Activated T-cell treated with anti-CD3 and anti-CD28 coated beads, Interleukin-2, amount 50 U/mL, for 48 hours (primary cell): ENCODE data around the gene MAP3K3.

Source experiments
- DNase-seq, 2 experiments: peaks; one replicate each; pipeline ENCODE4 v3.0.0-alpha.2; 2020

Gene MAP3K3

DNA sequence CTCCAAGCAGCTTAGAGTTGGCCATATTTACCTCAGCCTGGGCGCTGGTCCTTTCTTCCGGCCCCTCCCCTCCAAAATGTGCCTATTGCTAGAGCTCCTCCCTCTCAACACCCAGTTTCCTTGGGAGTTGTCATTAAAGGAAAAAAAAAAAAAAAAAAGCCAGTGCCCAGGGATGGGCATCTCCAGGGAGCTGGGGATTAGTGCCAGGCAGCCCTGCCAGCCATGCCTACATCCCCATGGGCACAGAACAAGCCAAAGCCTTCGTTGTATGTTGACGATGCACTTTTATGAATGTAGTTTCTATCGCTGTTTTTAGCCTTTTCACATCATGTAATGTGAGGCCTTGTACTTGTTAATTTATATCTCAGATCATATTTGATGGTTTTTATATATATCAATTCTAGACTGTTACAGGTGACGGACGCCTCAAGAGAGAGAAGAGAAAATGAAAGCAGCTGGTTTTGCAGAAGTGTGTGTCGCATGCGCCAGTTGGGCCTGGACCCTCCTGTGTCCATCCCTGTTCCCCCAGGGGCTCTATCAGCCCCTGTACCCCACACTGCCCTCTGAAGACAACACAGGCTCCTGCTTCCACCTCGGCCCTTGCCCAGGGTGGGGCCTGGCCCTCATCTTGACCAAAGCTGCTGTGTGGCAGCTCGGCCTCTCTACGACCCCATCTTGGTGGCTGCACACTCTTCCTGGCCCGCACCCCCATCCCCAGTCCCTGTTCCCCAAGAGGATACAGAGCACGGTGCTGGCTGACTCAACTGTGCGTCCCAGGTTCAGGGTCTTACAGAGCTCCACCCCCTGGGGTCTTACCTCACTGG, 72.9 kb downstream of the MAP3K3 start:
- no peak for DNase-seq

DNA sequence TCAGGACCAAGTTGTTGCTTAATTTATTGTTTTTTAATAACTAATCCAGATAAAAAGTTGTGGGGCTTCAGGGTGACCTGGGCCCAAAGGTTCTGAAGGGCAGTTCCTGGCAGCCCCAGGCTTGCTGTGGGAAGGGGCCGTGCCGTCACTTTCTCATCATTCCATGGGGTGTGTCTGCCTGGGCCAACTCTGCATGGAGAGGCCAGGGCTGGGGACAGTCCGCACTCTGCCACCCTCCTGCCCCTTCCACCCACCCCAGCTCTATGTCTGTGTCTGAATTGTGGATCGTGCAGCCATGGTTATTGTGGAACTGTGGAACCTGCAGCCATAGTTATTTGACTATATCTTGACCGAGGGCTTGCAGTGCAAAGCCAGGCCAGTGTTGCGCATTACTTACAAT, 73.7 kb downstream of the MAP3K3 start:
- DNase-seq, result no peak

DNA sequence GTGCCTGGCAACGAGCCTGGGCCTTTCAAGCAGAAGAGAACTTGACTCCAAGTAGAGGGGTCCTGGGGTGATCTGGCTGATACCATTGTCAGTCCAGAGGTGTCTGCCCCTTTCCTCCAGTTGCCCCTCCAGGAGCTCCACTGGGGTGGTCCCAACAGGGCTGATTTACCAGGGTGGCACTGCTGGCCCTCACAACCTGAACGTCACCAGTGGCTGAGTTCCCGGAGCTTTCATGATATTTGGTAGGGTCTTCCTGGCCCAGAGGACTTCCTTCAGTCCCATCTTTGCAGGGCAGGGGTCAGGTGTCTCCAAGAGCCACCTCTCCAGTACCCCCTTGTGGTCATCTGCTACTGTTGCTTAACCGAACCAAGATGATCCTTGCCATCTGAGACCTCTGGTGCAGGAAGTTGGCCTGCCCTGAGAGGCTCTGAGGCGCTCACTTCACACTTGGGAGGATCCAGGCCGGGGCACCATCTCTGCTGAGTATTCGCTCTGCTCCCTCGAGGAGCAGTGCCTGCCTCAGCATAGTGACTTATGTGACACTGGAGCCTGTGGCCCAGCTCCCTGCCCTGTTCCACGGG, 74.3 kb downstream of the MAP3K3 start:
- DNase-seq, result peak; percentile 50 to 55

DNA sequence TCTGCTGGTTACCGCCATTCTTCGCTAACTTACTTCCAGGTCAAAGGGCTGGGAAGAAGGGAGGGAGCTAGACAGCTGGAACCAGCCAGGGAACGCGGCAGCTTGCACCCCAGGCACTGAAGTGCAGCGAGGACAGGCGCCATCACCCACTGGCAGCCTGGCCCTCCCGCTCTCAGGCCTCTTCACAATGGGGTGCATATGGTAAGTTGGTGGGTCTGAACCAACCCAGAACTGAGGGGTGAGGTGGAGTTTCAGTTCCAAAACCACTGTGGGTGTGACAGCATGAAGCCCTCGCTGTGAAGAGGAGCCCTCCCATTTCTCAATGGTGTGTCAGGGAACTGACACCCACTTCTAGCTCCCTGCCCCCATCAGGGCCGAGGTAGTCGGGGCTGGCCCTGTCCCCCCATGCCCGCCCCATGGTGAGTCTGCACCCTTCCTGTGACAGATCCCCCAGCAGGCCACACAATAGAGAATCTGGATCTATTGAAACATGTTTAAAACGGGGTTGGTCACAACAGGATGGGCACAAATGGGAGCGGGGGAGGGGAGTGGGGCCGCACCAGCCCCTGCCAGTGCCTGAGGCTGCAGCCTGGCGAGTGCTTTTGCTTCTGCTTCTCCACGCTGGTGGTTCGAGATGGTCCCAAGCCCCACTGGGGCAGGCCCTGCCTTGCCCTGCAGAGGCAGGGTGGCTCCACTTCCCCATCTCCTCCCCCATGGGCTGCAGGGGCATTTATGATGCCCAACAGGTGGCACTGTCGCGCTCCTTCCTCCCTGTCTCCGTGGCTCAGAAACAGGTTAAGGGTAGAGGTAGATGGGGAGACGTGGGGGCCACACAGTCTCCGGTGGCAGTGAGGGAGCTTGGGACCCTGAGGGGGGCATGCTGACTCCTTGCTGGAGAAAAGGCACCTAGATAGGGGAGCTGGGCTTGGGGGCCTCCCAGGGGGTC, 75.4 kb downstream of the MAP3K3 start:
- DNase-seq, result peak; percentile 86 to 89

DNA sequence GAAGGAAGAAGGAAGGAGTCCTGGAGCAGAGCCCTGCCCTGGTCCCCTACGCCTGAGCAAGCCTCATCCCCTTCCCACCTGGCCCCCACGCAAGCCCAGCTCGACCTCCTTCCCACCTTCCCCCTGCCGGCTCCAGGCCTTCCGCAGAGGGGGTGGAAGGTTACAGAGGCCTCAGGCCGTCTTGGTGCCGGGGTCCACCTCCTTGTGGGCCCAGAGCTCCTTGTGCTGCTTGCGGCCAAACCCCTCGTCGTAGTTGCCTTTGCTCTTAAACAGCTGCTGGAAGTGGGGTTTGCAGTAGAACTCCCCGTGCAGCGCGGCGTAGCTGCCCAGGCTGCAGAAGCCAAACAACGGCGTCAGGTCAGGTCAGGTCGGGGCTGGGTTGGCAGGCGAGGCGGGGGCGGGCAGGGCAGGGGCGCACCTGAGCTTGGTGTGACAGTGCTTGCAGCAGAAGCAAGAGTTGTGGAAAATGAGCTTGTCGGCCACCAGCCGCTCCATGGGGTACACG, 76.2 kb downstream of the MAP3K3 start:
- DNase-seq, result peak; percentile 59 to 69

DNA sequence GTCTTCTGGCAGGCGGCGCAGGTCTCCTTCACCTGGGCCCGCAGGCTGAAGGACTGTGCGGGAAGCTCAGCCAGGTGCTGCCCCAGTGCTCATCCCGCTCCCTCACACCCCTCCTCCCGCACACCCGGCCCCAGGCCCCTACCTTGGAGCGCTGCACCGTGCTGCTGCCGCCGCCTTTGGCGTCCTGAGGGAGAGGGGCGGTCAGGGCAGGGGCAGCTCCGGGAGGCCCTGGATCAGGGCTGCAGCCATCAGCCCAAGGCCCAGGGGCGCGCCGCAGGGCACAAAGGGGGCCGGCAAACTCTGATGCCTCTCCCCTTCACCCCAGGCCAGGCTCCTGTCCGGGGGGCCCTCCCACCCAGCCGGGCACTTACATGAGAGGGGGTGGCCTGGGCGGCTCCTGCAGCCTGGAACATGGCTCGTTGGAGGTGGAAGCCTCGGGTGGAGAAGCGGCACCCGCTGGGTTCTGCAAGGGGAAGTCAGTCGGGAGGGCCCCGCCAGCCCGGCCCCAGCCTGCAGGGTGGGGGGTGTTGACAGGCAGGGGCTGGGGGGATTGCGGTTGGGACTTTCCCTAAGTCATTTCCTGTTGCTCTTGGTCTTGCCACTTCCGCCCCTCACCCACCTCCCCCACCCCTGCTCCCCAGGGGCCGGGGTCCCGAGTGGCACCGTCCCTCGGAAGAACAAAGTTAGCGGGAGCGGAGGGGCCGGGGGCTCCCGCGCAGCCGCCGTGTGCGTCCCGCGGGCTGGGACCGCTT, 76.8 kb downstream of the MAP3K3 start:
- DNase-seq, result peak; percentile 81 to 84

DNA sequence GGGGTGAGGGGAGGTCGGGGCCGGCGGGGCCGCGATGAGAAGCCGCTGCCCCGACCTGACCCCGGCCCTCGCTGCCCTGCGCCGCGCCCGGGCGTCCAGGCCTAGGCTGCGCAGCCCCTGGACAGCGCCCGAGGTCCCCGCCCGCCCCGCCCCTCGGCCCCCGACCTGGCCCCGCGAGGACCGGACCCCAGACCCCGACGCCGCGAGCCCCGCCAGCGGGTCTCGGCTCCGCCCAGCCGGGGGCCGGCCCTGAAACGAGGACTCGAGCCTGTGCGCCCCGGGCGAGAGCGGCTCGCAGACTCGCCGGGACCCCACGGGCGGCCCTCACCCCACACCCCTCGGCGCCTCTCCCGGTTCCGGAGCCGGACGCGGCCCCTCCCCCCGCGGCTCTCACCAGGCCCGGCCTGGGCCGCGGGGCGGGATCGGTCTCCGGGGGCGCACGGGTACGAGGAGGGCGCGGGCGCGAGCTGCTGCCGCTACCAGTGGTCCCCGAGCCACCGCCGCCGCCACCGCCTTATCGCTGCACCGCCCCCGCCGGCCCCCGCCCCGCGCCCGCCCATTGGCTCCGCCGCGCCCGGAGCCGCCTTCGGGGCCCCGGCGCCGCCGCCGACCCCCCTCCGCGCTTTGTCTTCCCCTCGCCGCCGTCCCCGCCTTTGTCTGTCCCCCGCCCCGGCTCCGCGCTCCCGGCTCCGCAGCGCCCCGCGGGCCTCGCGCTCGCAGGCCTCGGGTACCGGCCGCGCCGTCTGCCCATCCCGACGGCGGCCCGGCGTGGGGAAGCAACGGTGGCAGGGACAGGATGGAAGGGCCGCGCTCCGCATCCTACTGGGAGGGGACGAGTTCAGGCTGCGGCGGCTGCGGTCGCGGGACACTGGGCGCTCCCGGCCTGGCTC, 77.7 kb downstream of the MAP3K3 start, which contains the start of gene LIMD2:
TSS of gene LIMD2 (minus strand) at position 488 of the 890 bp plus-strand sequence. CDS start 827 bp downstream, outside the sequence.
- DNase-seq, result peak; percentile 82 to 85

DNA sequence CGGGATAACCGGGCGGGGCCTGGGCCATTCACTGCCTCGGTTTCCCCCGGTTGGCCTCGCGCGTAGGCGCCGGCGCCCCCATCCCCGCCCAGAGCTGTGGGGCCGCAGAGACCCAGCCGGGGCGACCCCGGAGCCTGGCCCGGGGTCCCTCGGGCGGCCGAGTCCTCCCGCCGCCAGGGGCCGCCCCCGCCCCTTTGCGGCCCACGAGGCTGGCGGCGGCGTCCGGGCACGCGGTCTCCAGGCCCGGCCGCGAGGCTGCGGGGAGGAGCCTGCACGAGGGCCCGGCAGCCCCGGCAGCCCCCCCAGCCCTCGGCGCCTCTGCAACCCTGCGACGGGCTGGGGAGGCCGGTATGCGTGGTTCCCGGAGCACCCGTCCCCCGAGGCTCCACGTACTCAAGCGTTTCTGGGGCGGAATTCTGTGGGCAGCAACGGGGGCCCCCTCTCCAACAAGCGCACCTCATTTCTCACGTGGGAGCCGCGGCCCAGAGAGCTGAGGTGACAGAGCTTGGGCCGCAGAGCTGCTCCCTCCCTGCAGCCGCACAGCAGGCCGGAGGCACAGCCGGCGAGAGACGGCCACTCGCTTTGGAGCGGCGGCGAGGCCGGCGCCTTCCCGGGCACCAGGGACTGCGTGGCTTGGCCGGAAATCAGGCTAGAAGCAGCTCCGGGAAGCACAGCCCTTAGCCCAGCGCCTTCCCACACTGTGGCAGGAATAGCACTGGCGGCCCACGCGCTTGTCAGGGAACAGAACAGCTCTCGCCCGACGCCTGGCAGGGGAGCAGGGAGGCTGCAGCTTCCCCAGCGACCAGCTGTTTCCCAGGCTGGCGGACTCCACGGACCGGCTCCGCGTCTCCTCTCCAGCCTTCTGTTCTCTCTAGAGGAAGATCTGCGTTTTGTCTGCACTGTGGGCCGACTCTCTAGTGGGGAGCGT, 78.6 kb downstream of the MAP3K3 start:
- peak; percentile 70 to 76 for DNase-seq

DNA sequence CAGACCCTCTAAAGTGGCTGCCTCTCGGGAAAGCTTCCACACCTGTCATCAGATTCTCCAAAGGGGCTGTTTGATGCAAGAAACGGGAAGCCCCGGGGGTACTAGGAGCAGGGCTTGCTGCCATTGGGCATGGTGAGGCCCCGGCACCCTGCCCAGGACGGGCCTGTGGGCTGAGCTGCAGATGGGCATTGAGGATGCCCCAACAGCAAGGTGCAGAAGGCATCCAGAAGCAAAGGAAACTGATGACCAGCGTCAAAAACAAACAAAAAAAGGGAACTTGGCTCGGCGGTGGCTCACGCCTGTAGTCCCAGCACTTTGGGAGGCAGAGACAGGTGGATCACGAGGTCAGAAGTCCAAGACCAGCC, 79.2 kb downstream of the MAP3K3 start:
- DNase-seq, result peak in 1 of 2 experiments; percentile 66

DNA sequence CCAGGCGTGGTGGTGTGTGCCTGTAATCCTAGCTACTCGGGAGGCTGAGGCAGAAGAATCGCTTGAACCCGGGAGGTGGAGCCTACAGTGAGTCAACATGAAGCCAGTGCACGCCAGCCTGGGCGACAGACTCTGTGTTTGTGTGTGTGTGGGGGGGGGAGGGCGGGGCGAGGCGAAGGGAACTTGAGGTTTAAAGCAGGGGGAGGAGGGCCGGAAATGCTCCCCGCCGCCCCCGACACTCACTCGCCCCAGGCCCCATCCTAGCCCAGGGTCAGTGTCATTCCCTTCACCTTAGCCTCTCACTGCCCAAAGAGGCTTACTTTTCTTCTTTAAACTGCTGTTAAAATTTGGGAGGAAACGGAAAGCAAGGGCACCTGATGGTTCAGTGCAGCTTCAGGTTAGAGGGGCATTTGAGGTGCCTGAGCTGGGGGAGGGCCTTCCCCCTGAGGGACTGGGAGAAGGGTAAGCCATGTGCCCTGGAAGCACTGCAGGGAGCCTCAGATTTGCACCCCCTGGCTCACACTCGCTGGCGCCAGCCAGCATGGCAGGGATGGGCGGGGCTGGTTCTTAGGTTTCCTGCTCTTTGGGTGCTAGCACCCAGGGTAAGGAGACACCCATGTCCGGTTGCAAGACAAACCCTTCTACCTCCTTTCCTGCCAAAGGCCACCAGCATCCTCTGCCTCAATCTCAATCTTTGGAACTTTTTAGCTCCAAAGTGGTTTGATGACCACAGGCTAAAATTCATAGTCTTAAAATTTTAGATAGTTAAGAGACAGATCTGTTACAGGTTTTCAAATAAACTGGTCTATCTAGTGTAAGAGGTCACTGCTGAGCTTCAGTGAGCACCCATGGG, 79.9 kb downstream of the MAP3K3 start:
- peak; percentile 81 for DNase-seq

DNA sequence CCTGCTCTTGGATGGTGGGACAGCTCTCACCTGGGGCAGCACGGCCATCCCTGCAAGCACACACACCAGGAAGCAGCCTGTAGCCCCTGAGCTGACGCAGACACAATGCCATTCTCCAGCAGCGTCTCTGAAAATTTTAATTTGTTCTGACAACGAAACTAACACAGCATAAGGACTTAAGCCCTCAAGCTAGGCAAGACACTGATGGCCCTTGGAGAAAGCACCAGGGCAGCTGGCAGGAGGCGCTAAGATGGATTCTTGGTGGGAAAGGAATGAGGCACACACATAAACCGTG, 80.5 kb downstream of the MAP3K3 start:
- no peak for DNase-seq

DNA sequence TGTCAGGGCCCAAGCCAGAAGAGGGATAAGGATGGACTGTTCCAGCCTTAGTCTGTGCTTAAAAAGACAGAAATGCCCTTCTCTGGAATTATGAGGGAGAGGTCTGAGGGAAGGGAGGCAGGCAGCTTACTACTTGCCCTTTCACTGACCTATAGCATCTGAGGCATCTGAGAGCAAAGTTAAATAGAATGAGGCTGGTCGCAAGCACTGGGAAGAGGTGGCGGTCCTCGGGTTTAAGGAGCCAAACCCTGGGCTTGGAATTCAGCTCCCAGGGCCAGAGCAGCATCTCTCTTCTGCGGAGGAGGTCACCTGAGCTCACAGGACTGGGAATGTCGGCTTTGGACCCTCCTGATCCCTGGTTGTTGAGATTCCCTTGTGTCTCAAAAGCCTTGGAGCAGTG, 80.8 kb downstream of the MAP3K3 start:
- no peak for DNase-seq

DNA sequence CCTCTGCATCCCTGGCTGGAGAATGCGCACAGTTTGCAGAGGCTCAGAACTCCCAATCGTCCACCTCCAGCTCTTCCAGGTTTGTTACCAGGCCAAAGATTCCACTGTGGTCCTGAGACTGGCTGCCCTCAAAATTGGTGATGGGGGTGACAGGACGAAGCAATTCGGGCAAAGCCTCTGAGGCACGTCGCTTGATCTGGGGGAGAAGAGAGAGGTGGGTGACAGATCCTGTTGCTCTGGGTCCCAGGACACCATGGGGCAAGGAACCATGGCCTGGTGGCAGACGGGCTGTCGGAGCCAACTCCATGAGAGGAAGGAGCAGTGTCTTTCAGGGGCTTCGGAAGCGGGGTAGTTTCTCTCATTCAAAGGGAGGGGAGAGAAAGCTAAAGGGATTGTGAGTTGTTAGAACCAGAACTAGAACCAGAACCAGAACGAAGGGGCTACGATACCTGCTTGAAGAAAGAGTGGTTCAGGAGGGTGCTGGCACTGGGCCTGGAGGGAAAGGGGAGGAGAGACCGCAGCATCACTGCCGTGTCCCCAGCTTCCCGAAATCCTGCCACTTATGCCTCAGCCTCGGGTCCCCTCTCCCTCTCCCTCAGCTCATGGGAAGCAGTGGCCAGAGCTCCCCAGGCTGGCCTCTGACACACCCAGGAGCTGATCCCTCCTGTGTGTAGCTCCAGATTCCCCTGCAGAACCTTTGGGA, 81.5 kb downstream of the MAP3K3 start:
- DNase-seq, result no peak

DNA sequence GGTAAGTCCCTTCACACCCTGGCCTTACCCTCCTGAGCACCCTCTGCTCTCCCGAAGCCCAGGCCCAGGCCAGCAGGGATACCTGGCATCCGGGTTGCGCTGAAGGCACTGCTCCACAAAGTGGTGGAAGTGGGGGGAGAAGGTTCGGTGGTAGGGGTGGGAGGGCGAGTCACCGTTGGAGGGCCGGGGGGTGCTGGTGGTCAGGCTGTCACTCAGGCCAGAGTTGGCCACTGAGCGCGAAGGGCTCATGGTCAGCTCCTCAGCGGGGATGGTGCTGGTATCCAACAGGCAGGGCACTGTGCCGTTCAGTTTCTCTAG, 82.0 kb downstream of the MAP3K3 start:
- no peak for DNase-seq

DNA sequence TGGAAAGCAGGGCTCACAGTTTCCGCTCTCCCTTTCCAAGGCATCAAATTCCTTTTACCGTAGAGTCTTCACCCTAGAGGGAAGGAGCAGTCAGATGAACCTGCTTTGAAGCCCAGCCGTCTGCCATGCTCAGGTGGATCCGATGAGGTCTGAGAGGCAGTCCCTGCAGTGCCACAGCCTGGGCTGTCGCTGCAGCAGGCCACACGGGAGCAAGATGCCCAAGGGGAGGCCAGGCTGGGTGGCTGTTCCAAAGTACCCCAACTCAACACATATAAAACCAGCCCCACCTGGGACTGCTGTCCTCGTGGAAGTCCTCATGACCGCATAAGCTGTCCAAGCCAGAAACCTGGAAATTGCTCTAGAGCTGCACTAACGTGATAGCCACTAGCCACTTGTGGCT, 82.6 kb downstream of the MAP3K3 start:
- no peak for DNase-seq

DNA sequence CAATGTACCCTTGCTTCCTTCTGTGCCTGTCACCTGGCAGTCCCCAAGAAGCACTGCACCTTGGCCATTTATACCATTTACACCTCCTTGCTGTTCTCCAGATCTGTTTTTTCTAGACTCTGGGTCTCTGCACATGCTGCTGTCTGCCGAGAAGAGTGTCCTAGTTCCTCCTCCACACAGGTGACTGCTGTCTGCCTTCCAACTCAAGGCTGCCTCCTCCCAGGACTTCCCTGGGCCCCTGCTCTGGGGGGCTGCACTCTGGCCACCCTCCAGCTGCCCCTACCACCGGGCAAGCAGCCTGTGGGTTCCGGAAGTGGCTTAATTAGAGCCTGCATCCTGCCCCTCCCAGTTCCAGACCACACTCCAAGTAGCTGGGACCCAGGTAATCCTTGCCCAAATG, 83.4 kb downstream of the MAP3K3 start:
- DNase-seq, result no peak

DNA sequence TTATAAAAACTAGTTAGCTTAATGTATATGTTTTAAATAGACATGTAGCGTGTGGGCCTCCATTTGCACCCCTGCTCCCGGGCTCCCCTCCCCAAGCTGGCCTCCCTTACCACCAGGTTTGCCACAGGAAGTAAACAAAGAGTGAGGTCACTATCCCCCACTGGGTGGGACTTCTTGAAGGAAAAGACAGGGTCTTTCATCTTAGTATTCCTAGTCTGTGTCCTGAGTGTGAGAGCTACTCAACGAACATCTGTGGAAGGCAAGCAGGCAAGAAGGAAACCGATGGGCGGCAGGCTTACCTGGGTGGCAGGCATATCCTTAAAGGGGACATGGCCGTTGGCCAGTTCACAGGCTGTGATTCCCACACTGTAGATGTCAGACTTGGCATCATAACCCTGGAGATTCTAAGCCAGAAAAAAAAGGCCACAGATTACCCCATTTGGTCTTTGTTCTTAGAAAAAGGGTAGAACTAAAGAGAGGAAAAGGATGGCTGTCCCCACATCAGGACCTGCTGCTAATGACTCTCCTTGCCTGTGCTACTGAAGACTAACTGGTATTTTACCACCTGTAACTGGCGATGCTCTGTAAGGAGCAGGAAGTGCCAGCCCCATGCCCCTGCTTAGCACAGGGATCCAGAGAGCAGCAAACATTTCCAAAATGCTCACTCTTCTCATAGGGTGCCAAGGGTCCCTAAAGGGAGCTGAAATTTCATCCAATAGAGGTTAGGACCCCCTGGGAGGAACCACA, 84.3 kb downstream of the MAP3K3 start:
- DNase-seq, result no peak

DNA sequence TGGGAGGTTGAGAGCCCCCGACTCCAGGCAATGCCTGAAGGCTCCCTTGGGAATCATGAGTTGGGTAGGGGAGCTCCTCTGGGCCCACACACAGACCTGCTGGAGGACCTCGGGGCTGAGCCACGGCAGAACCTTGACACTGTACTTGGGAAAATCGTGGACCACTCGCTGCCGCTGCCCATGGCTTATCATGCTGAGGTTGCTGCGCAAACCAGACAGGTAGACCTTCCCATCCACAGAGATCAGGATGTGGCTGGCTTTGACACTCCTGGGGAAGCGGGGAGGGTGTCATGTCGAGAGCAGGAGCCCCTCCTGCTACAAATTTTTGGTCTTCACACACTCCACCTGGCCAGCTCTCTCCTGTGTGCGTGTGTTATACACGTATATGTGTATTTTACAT, 84.9 kb downstream of the MAP3K3 start:
- no peak for DNase-seq
